NCI-H2227 treated with DMSO at 0.1 percent for 48 hours (cell line): Measurements from ENCODE around the gene ILDR1.

Experiments
- DNase-seq: peaks from one replicate; lab custom pipeline; 2025; lab: John Stamatoyannopoulos, UW

ILDR1 gene

GRCh38 chr3:121992601-121993560 is 29.2 kb downstream of the ILDR1 start:
- DNase-seq: no peak

GRCh38 chr3:121989943-121990342 is 32.1 kb downstream of the ILDR1 start:
- no peak for DNase-seq

GRCh38 chr3:121988146-121988545 is 33.9 kb downstream of the ILDR1 start:
- no peak for DNase-seq

- no peak for DNase-seq
These were observed 36.2 kb downstream of the ILDR1 start for GRCh38 chr3:121985846-121986245.

GRCh38 chr3:121981473-121981872 is 40.6 kb downstream of the ILDR1 start:
- DNase-seq: no peak

- no peak for DNase-seq
These were observed 41.6 kb downstream of the ILDR1 start for GRCh38 chr3:121980450-121980796.

- no peak for DNase-seq
These were observed 42.2 kb downstream of the ILDR1 start for GRCh38 chr3:121979734-121980449.

- DNase-seq: no peak
These were observed 42.8 kb downstream of the ILDR1 start for GRCh38 chr3:121979246-121979645.

GRCh38 chr3:121976727-121977126 is 45.3 kb downstream of the ILDR1 start:
- no peak for DNase-seq

GRCh38 chr3:121975702-121976302 is 46.2 kb downstream of the ILDR1 start:
- no peak for DNase-seq

- no peak for DNase-seq
These were observed 47.4 kb downstream of the ILDR1 start for GRCh38 chr3:121974601-121975111.

- DNase-seq: no peak
These were observed 52.0 kb downstream of the ILDR1 start for GRCh38 chr3:121970047-121970446.

GRCh38 chr3:121969631-121970030 is 52.4 kb downstream of the ILDR1 start:
- no peak for DNase-seq

GRCh38 chr3:121963608-121964007 is 58.4 kb downstream of the ILDR1 start:
- no peak for DNase-seq

- DNase-seq: no peak
These were observed 59.6 kb downstream of the ILDR1 start for GRCh38 chr3:121962443-121962842.

GRCh38 chr3:121961283-121961682 is 60.8 kb downstream of the ILDR1 start:
- no peak for DNase-seq

- DNase-seq: no peak
These were observed 63.2 kb downstream of the ILDR1 start for GRCh38 chr3:121958801-121959200.

- no peak for DNase-seq
These were observed 64.2 kb downstream of the ILDR1 start for GRCh38 chr3:121957674-121958415.

GRCh38 chr3:121956363-121956762 is 65.7 kb downstream of the ILDR1 start:
- no peak for DNase-seq

GRCh38 chr3:121951291-121951919 is 70.6 kb downstream of the ILDR1 start:
- no peak for DNase-seq

GRCh38 chr3:121948641-121949040 is 73.4 kb downstream of the ILDR1 start:
- DNase-seq: no peak
